GM19328 (cell line): ENCODE data around the gene CIRBP.
"Not testable (repeated sequence)": the region's sequence is repeated elsewhere in the genome, so short reads cannot be mapped to it uniquely, and the experiment has no call there.

ENCODE experiments used
- ATAC-seq: cut with Tn5 transposase; IDR thresholded peaks from one replicate; pipeline ENCODE4 v1.9.1; 2021; ENCODE audit warnings: mild to moderate bottlenecking, moderate library complexity; ENCODE audit not compliant: unreplicated experiment

The CIRBP gene

GRCh38 chr19:1290196-1290702, 21.1 kb downstream of the CIRBP start:
- no peak for ATAC-seq

- no peak for ATAC-seq
Measured at GRCh38 chr19:1290703-1291651, 21.8 kb downstream of the CIRBP start.

GRCh38 chr19:1291761-1292418, 22.8 kb downstream of the CIRBP start:
- ATAC-seq: no peak

GRCh38 chr19:1292419-1293151, 23.5 kb downstream of the CIRBP start:
- no peak for ATAC-seq

- no peak for ATAC-seq
Measured at GRCh38 chr19:1293782-1294604, 24.9 kb downstream of the CIRBP start.

GRCh38 chr19:1294688-1295087, 25.6 kb downstream of the CIRBP start:
- no peak for ATAC-seq

- no peak for ATAC-seq
Measured at GRCh38 chr19:1295169-1296012, 26.3 kb downstream of the CIRBP start.

GRCh38 chr19:1296078-1296477, 26.9 kb downstream of the CIRBP start:
- ATAC-seq: no peak

GRCh38 chr19:1296575-1297271, 27.6 kb downstream of the CIRBP start:
- no peak for ATAC-seq

- no peak for ATAC-seq
Measured at GRCh38 chr19:1298235-1298634, 29.1 kb downstream of the CIRBP start.

GRCh38 chr19:1299801-1300200, 30.7 kb downstream of the CIRBP start:
- ATAC-seq: no peak

- ATAC-seq: no peak
Measured at GRCh38 chr19:1300744-1301490, 31.8 kb downstream of the CIRBP start.

GRCh38 chr19:1302533-1303239, 33.6 kb downstream of the CIRBP start:
- ATAC-seq: no peak

- no peak for ATAC-seq
Measured at GRCh38 chr19:1304197-1304924, 35.2 kb downstream of the CIRBP start.

GRCh38 chr19:1305354-1305753, 36.2 kb downstream of the CIRBP start:
- not testable (repeated sequence) for ATAC-seq

- ATAC-seq: no peak
Measured at GRCh38 chr19:1307320-1307719, 38.2 kb downstream of the CIRBP start.

- no peak for ATAC-seq
Measured at GRCh38 chr19:1307755-1308303, 38.7 kb downstream of the CIRBP start.
